Keratinocyte (primary cell): ENCODE measurements around the gene NSUN3. TPM values are rescaled to one million over a fixed set of nuclear protein-coding genes. Genes with fewer than 3 reads are reported as not detected.

Experiments used
- DNase-seq: peaks from one replicate; pipeline ENCODE4 v3.0.0-alpha.2; 2011; ENCODE audit warnings: low read depth, missing footprints, low spot score
- FAIRE-seq: peaks from 2 replicates; lab custom pipeline; 2011; peaks lifted over from hg19 to GRCh38; lab: Jason Lieb, UNC
- H2AFZ ChIP-seq: 2 replicates; pipeline ENCODE4 v1.6.0; 2012; ENCODE audit warnings: low read length, control low read depth, inconsistent platforms; ENCODE audit not compliant: control insufficient read depth
- H3K27ac ChIP-seq: 2 replicates; pipeline ENCODE4 v1.5.1; 2011; ENCODE audit warnings: low read length; ENCODE audit not compliant: control insufficient read depth, insufficient read depth
- H3K27me3 ChIP-seq: 3 replicates; pipeline ENCODE4 v1.6.0; 2011; ENCODE audit warnings: low read length; ENCODE audit not compliant: control insufficient read depth, insufficient read depth; ENCODE audit errors: extremely low read depth
- H3K36me3 ChIP-seq, 2 experiments: 2 replicates in 1 of 2; 3 replicates in 1 of 2; pipeline ENCODE4 v1.5.1; 2011; ENCODE audit warnings: low read length in 2 of 2, mild to moderate bottlenecking in 1 of 2; ENCODE audit not compliant: control insufficient read depth in 2 of 2, insufficient read depth in 2 of 2; ENCODE audit errors: extremely low read depth in 1 of 2
- H3K4me1 ChIP-seq: 3 replicates; pipeline ENCODE4 v1.5.1; 2011; ENCODE audit warnings: low read length; ENCODE audit not compliant: control insufficient read depth, insufficient read depth; ENCODE audit errors: extremely low read depth
- H3K4me2 ChIP-seq: 3 replicates; pipeline ENCODE4 v1.6.0; 2011; ENCODE audit warnings: low read depth, low read length; ENCODE audit not compliant: control insufficient read depth, insufficient read depth; ENCODE audit errors: extremely low read depth
- H3K4me3 ChIP-seq, 3 experiments: fragments of 200-600 bp in 1 of 3; sonication (generic) in 1 of 3; 2 replicates in 2 of 3; 3 replicates in 1 of 3; pipeline ENCODE4 v1.5.1; 2011 to 2016; ENCODE audit warnings: low read length in 3 of 3, mild to moderate bottlenecking in 3 of 3, control low read depth in 2 of 3, inconsistent platforms in 1 of 3, low read depth in 1 of 3, mixed read lengths in 1 of 3, mixed run types in 1 of 3, moderate library complexity in 1 of 3; ENCODE audit not compliant: control insufficient read depth in 2 of 3, insufficient read depth in 2 of 3; ENCODE audit errors: extremely low read depth in 1 of 3
- H3K79me2 ChIP-seq: 2 replicates; pipeline ENCODE4 v1.6.0; 2012; ENCODE audit warnings: low read length; ENCODE audit not compliant: control insufficient read depth, insufficient read depth
- H3K9ac ChIP-seq: 3 replicates; pipeline ENCODE4 v1.6.0; 2011; ENCODE audit warnings: low read length; ENCODE audit not compliant: control insufficient read depth, insufficient read depth; ENCODE audit errors: extremely low read depth
- H3K9me1 ChIP-seq: 3 replicates; pipeline ENCODE4 v1.6.0; 2011; ENCODE audit warnings: low read length; ENCODE audit not compliant: control insufficient read depth, insufficient read depth; ENCODE audit errors: extremely low read depth
- H3K9me3 ChIP-seq: 2 replicates; pipeline ENCODE4 v1.5.1; 2012; ENCODE audit warnings: low read depth, low read length; ENCODE audit not compliant: control insufficient read depth
- H4K20me1 ChIP-seq: 3 replicates; pipeline ENCODE4 v1.6.0; 2011; ENCODE audit warnings: low read length; ENCODE audit not compliant: control insufficient read depth, insufficient read depth; ENCODE audit errors: extremely low read depth
- CTCF ChIP-seq, 3 experiments: IDR thresholded peaks in 1 of 3; conservative IDR thresholded peaks in 1 of 3; optimal IDR thresholded peaks in 1 of 3; 2 replicates in 2 of 3; 3 replicates in 1 of 3; pipeline versions ENCODE3 to v1.5.1; 2011; ENCODE audit warnings: low read length in 3 of 3, mild to moderate bottlenecking in 3 of 3, moderate library complexity in 2 of 3, control low read depth in 1 of 3, inconsistent platforms in 1 of 3; ENCODE audit not compliant: insufficient read depth in 2 of 3; ENCODE audit errors: extremely low read depth in 1 of 3
- EZH2 ChIP-seq: IDR thresholded peaks from one replicate; pipeline ENCODE4 v1.6.1; 2012; ENCODE audit warnings: inconsistent platforms, mild to moderate bottlenecking, low read length, moderate library complexity
- dilution Hi-C: fragments of 300-500 bp; cut with MboI; formaldehyde crosslinking; loops from one replicate; pipeline ENCODE4 v1.7.0; 2020; ENCODE audit warnings: low sequenced_read_pairs; ENCODE audit not compliant: extremely low pct_ligation_motif_present
- polyA plus RNA-seq, 5 experiments: library from polyadenylated mRNA; depleted of rRNA in 3 of 5; stranded (reverse) in 3 of 5; stranded (forward) in 1 of 5; unstranded in 1 of 5; fragments of >200 nt; gene quantifications; 1 replicate in 1 of 5; 2 replicates in 3 of 5; 3 replicates in 1 of 5; pipeline versions ENCODE4 v1.2.1 to v1.2.3, GENCODE V29; 2011 to 2012; ENCODE audit warnings: missing spikeins in 2 of 5, low read depth in 1 of 5, low replicate concordance in 1 of 5

The NSUN3 gene
- polyA plus RNA-seq, 1 donor (not counting 4 experiments of a cell fraction or from before 2014, with no cell fraction given): 6.4 TPM

- no peaks in the 10 kb centered on the region for H3K9me3 ChIP-seq
- no peaks in the 10 kb centered on the region for H4K20me1 ChIP-seq
- no peak overlapping the region for H3K4me2 ChIP-seq
- H2AFZ ChIP-seq: no peak overlapping the region
- H3K9me1 ChIP-seq: no peaks in the 10 kb centered on the region
- H3K4me1 ChIP-seq: peaks cover 2% of the 10 kb centered on the region
- no peak for DNase-seq
- no peaks in the 10 kb centered on the region for H3K36me3 ChIP-seq
- no peaks in the 10 kb centered on the region for H3K27me3 ChIP-seq
- H3K9ac ChIP-seq: no peak overlapping the region
- H3K4me3 ChIP-seq: no peak overlapping the region
- TF ChIP-seq EZH2 (no peak), CTCF (optimal IDR thresholded peaks at IDR 0.05 in 1 of 3, IDR thresholded peaks at IDR 0.05 in 1 of 3, conservative IDR thresholded peaks at IDR 0.05 in 1 of 3; ENCODE audit: extremely low read depth in 1 of 3, insufficient read depth in 2 of 3, low read length in 3 of 3) (no peak)
- FAIRE-seq: no peak
- dilution Hi-C loops: no loop called here
- H3K79me2 ChIP-seq: no peaks in the 10 kb centered on the region
- no peak overlapping the region for H3K27ac ChIP-seq
These were observed 55.5 kb downstream of the NSUN3 start for GRCh38 chr3:94118390-94118789.

- Histone ChIP-seq H3K9me3 (no peaks in the 10 kb centered on the region), H3K79me2 (no peaks in the 10 kb centered on the region), H4K20me1 (no peaks in the 10 kb centered on the region), H3K4me1 (no peaks in the 10 kb centered on the region), H3K4me3 (no peak overlapping the region), H3K9ac (no peak overlapping the region), H3K27me3 (no peaks in the 10 kb centered on the region), H3K27ac (no peak overlapping the region), H3K9me1 (no peaks in the 10 kb centered on the region), H3K4me2 (no peak overlapping the region), H2AFZ (no peak overlapping the region), H3K36me3 (no peaks in the 10 kb centered on the region)
- no peak for DNase-seq
- dilution Hi-C loops: no loop called here
- no peak for TF ChIP-seq EZH2
- TF ChIP-seq CTCF (optimal IDR thresholded peaks at IDR 0.05 in 1 of 3, IDR thresholded peaks at IDR 0.05 in 1 of 3, conservative IDR thresholded peaks at IDR 0.05 in 1 of 3; ENCODE audit: extremely low read depth in 1 of 3, insufficient read depth in 2 of 3, low read length in 3 of 3): no peak
- no peak for FAIRE-seq
These were observed 58.3 kb downstream of the NSUN3 start for GRCh38 chr3:94121161-94121560.
